WTC11 (cell line): ENCODE results near the gene PINK1. TPM values are rescaled to one million over a fixed set of nuclear protein-coding genes. Genes with fewer than 3 reads are reported as not detected.

Experiments used
- ATAC-seq: fragments of 200-7000 bp; cut with Tn5 transposase; 2 replicates; pipeline ENCODE4 v1.10.0; 2021; ENCODE audit warnings: mild to moderate bottlenecking, moderate library complexity
- CTCF ChIA-PET: fragments of 300-600 bp; sonication (Branson Sonifier 250); formaldehyde crosslinking; loops from one replicate; lab custom pipeline; 2021; ENCODE audit warnings: antibody characterized with exemption; lab: Charles Lee
- POLR2A ChIA-PET: fragments of 350-600 bp; sonication (Branson Sonifier 250); formaldehyde crosslinking; loops from one replicate; lab custom pipeline; 2021; ENCODE audit warnings: antibody characterized with exemption; lab: Charles Lee
- DNase-seq: peaks from one replicate; pipeline ENCODE4 v3.0.0; 2021; ENCODE audit warnings: low spot score
- H3K27ac Mint-ChIP-seq: 2 replicates; pipeline ENCODE4 v1.8.0; 2021; ENCODE audit warnings: mixed read lengths
- H3K27me3 Mint-ChIP-seq: 2 replicates; pipeline ENCODE4 v1.8.0; 2021; ENCODE audit warnings: low read depth, mild to moderate bottlenecking, moderate library complexity, mixed read lengths
- H3K36me3 Mint-ChIP-seq: 2 replicates; pipeline ENCODE4 v1.8.0; 2021; ENCODE audit warnings: mixed read lengths
- H3K4me1 Mint-ChIP-seq: 2 replicates; pipeline ENCODE4 v1.8.0; 2022; ENCODE audit warnings: mixed read lengths
- H3K4me3 Mint-ChIP-seq: 2 replicates; pipeline ENCODE4 v1.8.0; 2021; ENCODE audit warnings: mild to moderate bottlenecking, moderate library complexity, mixed read lengths
- H3K9me3 Mint-ChIP-seq: 2 replicates; pipeline ENCODE4 v1.8.0; 2021; ENCODE audit warnings: mixed read lengths
- ARID4B ChIP-seq: sonication (generic); formaldehyde crosslinking; IDR thresholded peaks from 2 replicates; pipeline ENCODE4 v1.8.0; 2023; ENCODE audit warnings: missing genetic modification reagents, mild to moderate bottlenecking, borderline replicate concordance
- ATF6 ChIP-seq: sonication (generic); formaldehyde crosslinking; IDR thresholded peaks from 2 replicates; pipeline ENCODE4 v1.8.1; 2023; ENCODE audit warnings: mild to moderate bottlenecking, missing genetic modification reagents
- CBFB ChIP-seq: sonication (generic); formaldehyde crosslinking; IDR thresholded peaks from 2 replicates; pipeline ENCODE4 v1.8.1; 2022; ENCODE audit warnings: mild to moderate bottlenecking, low read depth, missing genetic modification reagents
- E2F4 ChIP-seq: sonication (generic); formaldehyde crosslinking; IDR thresholded peaks from 2 replicates; pipeline ENCODE4 v1.8.1; 2022; ENCODE audit warnings: low read depth, mild to moderate bottlenecking, moderate library complexity, missing genetic modification reagents, borderline replicate concordance
- ELF4 ChIP-seq: sonication (generic); formaldehyde crosslinking; IDR thresholded peaks from 2 replicates; pipeline ENCODE4 v1.8.1; 2022; ENCODE audit warnings: low read depth, mild to moderate bottlenecking, moderate library complexity, missing genetic modification reagents
- FOXP4 ChIP-seq: sonication (generic); formaldehyde crosslinking; IDR thresholded peaks from 2 replicates; pipeline ENCODE4 v1.8.0; 2022; ENCODE audit warnings: mild to moderate bottlenecking, missing genetic modification reagents
- GTF2I ChIP-seq: fragments of 250-450 bp; sonication (Bioruptor Pico); conservative IDR thresholded peaks from 2 replicates; pipeline ENCODE4 v1.4.0; 2021; ENCODE audit warnings: mild to moderate bottlenecking
- IRF2 ChIP-seq: sonication (generic); formaldehyde crosslinking; IDR thresholded peaks from 2 replicates; pipeline ENCODE4 v1.8.0; 2022; ENCODE audit warnings: low read depth, missing genetic modification reagents, borderline replicate concordance
- MLX ChIP-seq: sonication (generic); formaldehyde crosslinking; IDR thresholded peaks from 2 replicates; pipeline ENCODE4 v1.8.1; 2023; ENCODE audit warnings: mild to moderate bottlenecking, missing genetic modification reagents, moderate library complexity
- MXD4 ChIP-seq: fragments of 250-450 bp; sonication (Bioruptor Pico); IDR thresholded peaks from 2 replicates; pipeline ENCODE4 v1.8.0; 2021; ENCODE audit warnings: mild to moderate bottlenecking, moderate library complexity, borderline replicate concordance
- SMAD3 ChIP-seq: sonication (generic); formaldehyde crosslinking; IDR thresholded peaks from 2 replicates; pipeline ENCODE4 v1.8.0; 2022; ENCODE audit warnings: missing genetic modification reagents, mild to moderate bottlenecking, borderline replicate concordance
- TP53 ChIP-seq: sonication (generic); formaldehyde crosslinking; IDR thresholded peaks from 2 replicates; pipeline ENCODE4 v1.8.1; 2023; ENCODE audit warnings: mild to moderate bottlenecking, missing genetic modification reagents
- ZNF416 ChIP-seq: fragments of 250-450 bp; sonication (Bioruptor Pico); IDR thresholded peaks from 2 replicates; pipeline ENCODE4 v1.9.0; 2021; ENCODE audit warnings: mild to moderate bottlenecking, inconsistent platforms
- ZSCAN18 ChIP-seq: fragments of 250-450 bp; sonication (Bioruptor Pico); IDR thresholded peaks from 2 replicates; pipeline ENCODE4 v2.1.2; 2022; ENCODE audit warnings: mild to moderate bottlenecking, moderate library complexity
- total RNA-seq: library from RNA; stranded (reverse); gene quantifications from 3 replicates; pipeline ENCODE4 v1.2.3, GENCODE V29; 2021

PINK1 gene
- total RNA-seq, 1 experiment from 2014 or later, result 47.7 TPM

- TF ChIP-seq IRF2 (CRISPR knock-in tag), result no peak
- no peak for TF ChIP-seq MXD4 (CRISPR knock-in tag)
- no peak for TF ChIP-seq TP53 (CRISPR knock-in tag)
- no peak for TF ChIP-seq E2F4 (CRISPR knock-in tag)
- no peak for TF ChIP-seq FOXP4 (CRISPR knock-in tag)
- no peak for TF ChIP-seq GTF2I (CRISPR knock-in tag)
- no peak for TF ChIP-seq ATF6 (CRISPR knock-in tag)
- TF ChIP-seq CBFB, result no peak
- TF ChIP-seq SMAD3, result no peak
- no peak for TF ChIP-seq ZNF416 (CRISPR knock-in tag)
- TF ChIP-seq ARID4B (CRISPR knock-in tag), result no peak
- no peak for TF ChIP-seq ELF4 (CRISPR knock-in tag)
- no peak for TF ChIP-seq ZSCAN18 (CRISPR knock-in tag)
- TF ChIP-seq MLX, result no peak
- DNase-seq, result no peak
- Mint-ChIP-seq H3K27me3 (no peaks in the 10 kb centered on the region), H3K4me3 (no peak overlapping the region), H3K9me3 (peaks cover 5% of the 10 kb centered on the region), H3K36me3 (peaks cover 4% of the 10 kb centered on the region), H3K27ac (no peak overlapping the region), H3K4me1 (peaks cover 9% of the 10 kb centered on the region)
- POLR2A ChIA-PET, result no interaction called here
- no peak for ATAC-seq
- CTCF ChIA-PET, result interaction anchor here (0.5 to 3.2 kb wide), 5 partner anchors 31 to 529 kb away, joined by 3 to 18 read pairs (median 5); no protein-coding TSS in a partner anchor
These were observed 32.9 kb downstream of the PINK1 start for GRCh38 chr1:20666146-20666545.
